RWPE1 (cell line): Measurements from ENCODE around the gene BASP1.

ENCODE experiments used
- CTCF ChIA-PET: fragments of 350-600 bp; sonication (Branson Sonifier 250); formaldehyde crosslinking; extraction: SDS; loops from one replicate; lab custom pipeline; 2021; lab: Yijun Ruan, JAX
- POLR2A ChIA-PET: fragments of 400-600 bp; formaldehyde crosslinking; extraction: SDS; loops from one replicate; lab custom pipeline; 2020; ENCODE audit warnings: antibody characterized with exemption; ENCODE audit not compliant: low non-redundant PET; lab: Yijun Ruan, JAX
- DNase-seq: peaks from one replicate; pipeline ENCODE4 v3.0.0; 2012; ENCODE audit warnings: low spot score
- H3K27ac ChIP-seq: fragments of 450-650 bp; 2 replicates; pipeline ENCODE4 v1.5.1; 2017
- CTCF ChIP-seq: fragments of 450-650 bp; conservative IDR thresholded peaks from 2 replicates; pipeline ENCODE4 v1.5.1; 2017; ENCODE audit warnings: low read depth, mild to moderate bottlenecking

BASP1 gene

DNA sequence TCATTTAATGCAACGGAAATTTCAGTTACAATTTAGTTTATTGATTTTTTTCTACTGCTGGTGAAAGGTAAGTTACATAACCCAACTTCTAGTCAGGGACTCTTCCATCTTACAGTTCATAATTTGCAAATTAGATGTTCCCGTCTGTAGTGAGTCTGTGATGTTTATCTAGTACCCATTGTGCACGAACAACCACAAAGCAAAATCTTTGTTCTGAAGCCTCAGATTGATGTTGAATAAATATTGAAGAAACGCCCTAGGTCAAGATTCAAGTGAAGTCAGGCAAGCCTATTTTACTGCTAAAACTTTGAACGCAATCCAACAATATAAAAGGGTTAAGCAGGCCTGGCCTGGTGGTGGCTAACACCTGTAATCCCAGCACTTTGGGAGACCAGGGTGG is 43.1 kb downstream of the BASP1 start:
- TF ChIP-seq CTCF = no peak
- DNase-seq = no peak
- CTCF ChIA-PET = no interaction called here
- no peak overlapping the region for H3K27ac ChIP-seq
- POLR2A ChIA-PET = no interaction called here

DNA sequence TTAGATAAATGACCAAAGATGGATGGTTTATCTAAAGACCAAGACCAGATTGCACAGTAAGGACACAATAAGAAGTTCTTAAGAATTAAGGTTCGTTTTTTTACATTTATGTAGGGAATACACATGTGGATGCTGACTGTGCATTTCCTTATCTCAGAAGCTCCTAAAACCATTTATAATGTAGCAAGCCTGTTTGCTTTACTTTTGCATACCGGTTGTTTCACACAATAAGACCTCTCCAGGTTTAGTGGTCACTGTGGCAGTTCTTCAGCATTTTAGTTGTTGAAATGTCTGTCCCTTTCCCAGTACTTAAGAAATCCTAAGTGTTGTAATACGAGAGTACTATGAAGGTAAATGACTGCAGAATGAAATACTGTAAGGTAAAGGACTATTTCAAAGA is 43.6 kb downstream of the BASP1 start:
- no peak overlapping the region for H3K27ac ChIP-seq
- no peak for TF ChIP-seq CTCF
- ChIA-PET CTCF (no interaction called here), POLR2A (no interaction called here)
- no peak for DNase-seq

GRCh38 chr5:17265041-17265440 is 47.6 kb downstream of the BASP1 start:
- H3K27ac ChIP-seq = no peak overlapping the region
- ChIA-PET POLR2A (no interaction called here), CTCF (no interaction called here)
- no peak for TF ChIP-seq CTCF
- no peak for DNase-seq

GRCh38 chr5:17267106-17267505 is 49.7 kb downstream of the BASP1 start:
- no peak overlapping the region for H3K27ac ChIP-seq
- no peak for TF ChIP-seq CTCF
- DNase-seq = no peak
- POLR2A ChIA-PET = no interaction called here
- CTCF ChIA-PET = no interaction called here

- CTCF ChIA-PET = no interaction called here
- DNase-seq = no peak
- TF ChIP-seq CTCF = no peak
- no peak overlapping the region for H3K27ac ChIP-seq
- POLR2A ChIA-PET = no interaction called here
Observed at GRCh38 chr5:17269201-17269600, 51.8 kb downstream of the BASP1 start.

DNA sequence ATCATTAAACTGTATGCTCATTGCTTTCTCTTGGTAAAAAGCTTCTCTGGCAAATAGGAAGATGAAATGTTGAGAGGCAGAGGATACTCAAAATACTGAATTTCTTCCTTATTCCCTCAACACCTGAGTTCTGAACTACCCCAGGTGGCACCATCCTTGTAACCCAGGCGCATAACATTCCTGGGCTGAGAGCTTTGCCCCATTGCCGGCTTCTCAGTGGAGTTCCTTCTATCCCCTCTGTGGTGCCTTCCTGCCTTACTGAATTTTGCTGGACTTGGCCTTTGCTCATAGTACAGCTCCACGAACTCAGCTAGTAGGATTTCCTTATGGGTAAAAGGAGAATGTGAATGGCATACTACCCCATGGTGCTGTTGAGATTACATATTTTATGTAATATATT is 54.7 kb downstream of the BASP1 start:
- POLR2A ChIA-PET = no interaction called here

More for the DNA sequence above, 54.7 kb downstream of the BASP1 start:
- CTCF ChIA-PET = no interaction called here
- H3K27ac ChIP-seq = no peak overlapping the region
- TF ChIP-seq CTCF = no peak
- no peak for DNase-seq
